Colonic mucosa (tissue), 4 donors: ENCODE measurements around the gene KIF16B. TPM values are rescaled to one million over a fixed set of nuclear protein-coding genes. Genes with fewer than 3 reads are reported as not detected.

ENCODE experiments used
- DNase-seq: peaks from one replicate; pipeline ENCODE4 v3.0.0-alpha.2; 2020
- H3K27ac ChIP-seq: fragments of 200-600 bp; one replicate; pipeline ENCODE4 v1.8.0; 2021
- H3K27me3 ChIP-seq: fragments of 200-600 bp; one replicate; pipeline ENCODE4 v1.8.0; 2021
- H3K36me3 ChIP-seq: fragments of 200-600 bp; one replicate; pipeline ENCODE4 v1.8.0; 2021
- H3K4me1 ChIP-seq: fragments of 200-600 bp; one replicate; pipeline ENCODE4 v1.8.0; 2021; ENCODE audit warnings: mild to moderate bottlenecking
- H3K4me3 ChIP-seq: fragments of 200-600 bp; one replicate; pipeline ENCODE4 v1.8.0; 2021
- H3K9ac ChIP-seq, 2 donors: one replicate each; pipeline ENCODE4 v1.7.0; 2013; ENCODE audit warnings: control low read depth in 2 of 2, low read depth in 2 of 2, low read length in 2 of 2
- H3K9me3 ChIP-seq: fragments of 200-600 bp; one replicate; pipeline ENCODE4 v1.8.0; 2021
- intact Hi-C: fragments of 100-400 bp; cut with DNase I; formaldehyde crosslinking; loops from one replicate; pipeline ENCODE4 v1.14.1; 2022
- total RNA-seq, 2 donors: library from RNA; stranded (reverse); fragmentation: NEBNext Ultra II Directional in 1 of 2; extraction: Animal tissue kit (Norgen Biotek cat#: 25700) in 1 of 2; gene quantifications; one replicate each; pipeline ENCODE4 v1.2.1, GENCODE V29; 2021
- TF ChIP-seq, protein P1 (sequence below): fragments of 200-600 bp; IDR thresholded peaks from one replicate; pipeline ENCODE4 v1.8.0; 2022; ENCODE audit warnings: antibody characterized with exemption, mild to moderate bottlenecking
- donor health status: healthy.
- donor health status: DM: no; HTN: no; CAD: no.
- donor health status: DM: no; HTN: no; CAD: no.

Gene KIF16B
- total RNA-seq, 2 donors from 2014 or later = 41.6 to 68.7 TPM

DNA sequence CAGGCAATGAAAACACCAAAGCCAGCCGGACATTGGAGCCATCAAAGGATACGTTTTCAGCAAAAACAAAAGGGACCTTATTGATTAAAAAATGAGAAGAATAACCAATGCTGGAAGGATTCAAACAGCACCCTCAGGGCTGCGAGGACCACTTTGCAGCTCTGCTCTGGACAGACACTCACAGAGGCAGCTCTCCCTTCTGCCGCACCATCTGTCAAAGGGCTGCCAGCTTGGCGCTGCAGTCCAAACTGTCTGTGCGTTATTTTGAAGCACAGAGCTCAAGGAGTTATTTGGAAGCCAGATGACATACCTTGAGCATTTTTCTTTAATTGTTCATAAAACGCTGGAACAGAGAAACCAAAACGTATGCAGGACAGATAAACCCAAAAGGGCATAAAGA, 85.2 kb downstream of the KIF16B start:
- Histone ChIP-seq H3K4me1 (no peaks in the 10 kb centered on the region), H3K4me3 (no peak overlapping the region), H3K27ac (no peak overlapping the region), H3K27me3 (no peaks in the 10 kb centered on the region), H3K36me3 (no peaks in the 10 kb centered on the region), H3K9ac (no peak overlapping the region), H3K9me3 (no peaks in the 10 kb centered on the region)
- TF ChIP-seq, protein P1, sequence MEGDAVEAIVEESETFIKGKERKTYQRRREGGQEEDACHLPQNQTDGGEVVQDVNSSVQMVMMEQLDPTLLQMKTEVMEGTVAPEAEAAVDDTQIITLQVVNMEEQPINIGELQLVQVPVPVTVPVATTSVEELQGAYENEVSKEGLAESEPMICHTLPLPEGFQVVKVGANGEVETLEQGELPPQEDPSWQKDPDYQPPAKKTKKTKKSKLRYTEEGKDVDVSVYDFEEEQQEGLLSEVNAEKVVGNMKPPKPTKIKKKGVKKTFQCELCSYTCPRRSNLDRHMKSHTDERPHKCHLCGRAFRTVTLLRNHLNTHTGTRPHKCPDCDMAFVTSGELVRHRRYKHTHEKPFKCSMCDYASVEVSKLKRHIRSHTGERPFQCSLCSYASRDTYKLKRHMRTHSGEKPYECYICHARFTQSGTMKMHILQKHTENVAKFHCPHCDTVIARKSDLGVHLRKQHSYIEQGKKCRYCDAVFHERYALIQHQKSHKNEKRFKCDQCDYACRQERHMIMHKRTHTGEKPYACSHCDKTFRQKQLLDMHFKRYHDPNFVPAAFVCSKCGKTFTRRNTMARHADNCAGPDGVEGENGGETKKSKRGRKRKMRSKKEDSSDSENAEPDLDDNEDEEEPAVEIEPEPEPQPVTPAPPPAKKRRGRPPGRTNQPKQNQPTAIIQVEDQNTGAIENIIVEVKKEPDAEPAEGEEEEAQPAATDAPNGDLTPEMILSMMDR = no peak
- DNase-seq = no peak
- intact Hi-C loops = no loop called here

DNA sequence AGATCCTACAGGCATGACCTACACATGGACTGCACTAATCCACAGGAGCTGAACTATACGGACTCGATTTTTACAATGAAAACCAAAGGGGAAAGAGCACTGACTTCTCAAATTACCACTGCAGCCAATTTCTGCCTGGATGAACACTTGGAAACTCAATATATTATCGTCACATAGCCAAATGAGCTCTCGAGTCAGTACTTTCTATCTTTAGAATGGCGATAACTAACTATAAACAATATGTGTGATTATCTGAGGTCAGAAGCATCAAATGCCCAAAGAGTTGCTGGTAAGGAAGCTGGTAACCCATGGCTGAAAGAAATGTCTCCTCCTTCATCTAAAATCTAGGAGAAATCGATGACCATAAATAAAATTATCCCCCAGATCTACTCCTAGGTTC, 86.7 kb downstream of the KIF16B start:
- TF ChIP-seq, protein P1 = no peak
- intact Hi-C loops = no loop called here
- Histone ChIP-seq H3K4me1 (no peaks in the 10 kb centered on the region), H3K9me3 (no peaks in the 10 kb centered on the region), H3K4me3 (no peak overlapping the region), H3K36me3 (no peaks in the 10 kb centered on the region), H3K27ac (no peak overlapping the region), H3K27me3 (no peaks in the 10 kb centered on the region), H3K9ac (no peak overlapping the region)
- no peak for DNase-seq

DNA sequence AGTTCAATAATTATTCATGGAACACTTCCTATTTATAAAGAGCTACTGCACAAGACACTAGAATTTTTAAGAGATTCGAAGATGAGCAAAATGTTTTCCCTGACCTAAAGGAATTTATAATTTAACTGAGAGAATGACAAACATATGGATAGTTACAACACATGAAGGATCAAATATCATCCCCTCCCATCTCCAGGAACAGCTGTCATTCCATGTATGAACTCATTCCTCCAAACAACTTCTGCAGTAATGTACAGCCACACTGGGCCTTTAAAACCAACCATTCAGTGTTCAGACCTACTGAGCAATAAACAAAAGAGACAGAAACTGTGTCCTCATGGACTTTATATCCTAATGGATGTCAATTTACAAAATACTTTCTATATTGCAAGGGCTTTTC, 87.8 kb downstream of the KIF16B start:
- TF ChIP-seq, protein P1 = no peak
- Histone ChIP-seq H3K27me3 (no peaks in the 10 kb centered on the region), H3K4me3 (no peak overlapping the region), H3K27ac (no peak overlapping the region), H3K9me3 (no peaks in the 10 kb centered on the region), H3K36me3 (no peaks in the 10 kb centered on the region), H3K9ac (no peak overlapping the region), H3K4me1 (no peaks in the 10 kb centered on the region)
- intact Hi-C loops = no loop called here
- DNase-seq = no peak

DNA sequence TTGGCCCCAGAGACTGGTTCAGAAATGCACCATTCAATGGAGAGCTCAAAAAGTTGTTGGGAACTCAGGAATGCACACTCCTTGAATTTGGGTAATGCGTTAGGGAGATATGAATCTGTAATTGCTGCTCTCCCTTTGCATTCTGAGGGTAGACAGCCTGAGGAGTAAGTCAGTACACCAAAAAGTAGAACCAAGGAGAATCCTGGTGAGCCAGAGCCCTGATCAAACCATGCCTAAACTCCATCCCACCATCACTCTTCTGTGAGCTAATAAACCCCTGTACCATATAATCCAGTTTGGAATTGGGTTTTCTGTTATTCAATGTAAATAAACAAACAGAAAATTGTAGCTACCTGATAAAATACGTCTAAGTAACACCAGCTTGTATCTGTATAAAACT, 90.2 kb downstream of the KIF16B start:
- no peak overlapping the region for H3K9ac ChIP-seq
- no peak for DNase-seq
- H3K4me3 ChIP-seq = no peak overlapping the region
- peaks cover 6% of the 10 kb centered on the region for H3K4me1 ChIP-seq
- no peaks in the 10 kb centered on the region for H3K36me3 ChIP-seq
- H3K27ac ChIP-seq = no peak overlapping the region
- intact Hi-C loops = no loop called here
- no peaks in the 10 kb centered on the region for H3K27me3 ChIP-seq
- H3K9me3 ChIP-seq = no peaks in the 10 kb centered on the region
- TF ChIP-seq, protein P1 = no peak

DNA sequence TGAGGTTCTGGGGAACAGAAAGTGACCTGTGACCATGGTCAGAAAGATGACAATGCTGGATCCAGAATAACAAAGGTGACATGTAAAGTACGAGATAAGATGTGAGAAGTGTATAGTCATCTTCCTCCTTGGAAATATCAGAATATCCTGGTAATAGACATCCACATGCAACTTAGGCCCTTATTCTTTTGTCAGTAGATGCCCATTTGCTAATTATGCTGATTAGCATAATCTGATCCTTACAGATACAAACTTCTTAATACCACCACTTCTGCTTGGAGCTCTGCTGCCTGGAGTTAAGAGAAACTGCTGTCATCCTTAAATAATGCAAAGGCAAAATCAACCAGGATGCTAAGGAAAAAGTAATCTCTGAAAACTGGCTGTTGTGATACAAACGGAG, 91.3 kb downstream of the KIF16B start:
- no peaks in the 10 kb centered on the region for H3K36me3 ChIP-seq
- no peak overlapping the region for H3K27ac ChIP-seq
- TF ChIP-seq, protein P1 = no peak
- no peaks in the 10 kb centered on the region for H3K9me3 ChIP-seq
- H3K9ac ChIP-seq = no peak overlapping the region
- H3K4me1 ChIP-seq = peaks cover 6% of the 10 kb centered on the region
- no peaks in the 10 kb centered on the region for H3K27me3 ChIP-seq
- DNase-seq = no peak
- no peak overlapping the region for H3K4me3 ChIP-seq
- intact Hi-C loops = no loop called here

DNA sequence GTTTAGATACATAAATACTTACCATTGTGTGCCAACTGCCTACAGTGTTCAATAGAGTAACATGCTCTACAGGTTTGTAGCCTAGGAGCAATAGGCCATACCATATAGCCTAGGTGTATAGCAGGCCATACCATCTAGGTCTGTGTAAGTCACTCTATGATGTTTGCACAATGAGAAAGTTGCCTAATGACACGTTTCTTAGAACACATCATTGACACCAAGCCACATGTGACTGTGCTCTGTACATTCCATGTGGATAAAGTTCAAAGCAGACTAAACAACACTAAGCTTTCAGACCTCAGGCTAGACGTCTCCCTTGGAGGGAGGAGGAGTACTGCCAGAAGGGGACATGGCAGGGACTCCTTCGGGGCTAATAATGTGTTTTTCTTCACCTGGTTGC, 93.6 kb downstream of the KIF16B start:
- H3K4me1 ChIP-seq = peaks cover 6% of the 10 kb centered on the region
- TF ChIP-seq, protein P1 = no peak
- intact Hi-C loops = no loop called here
- no peak overlapping the region for H3K9ac ChIP-seq
- no peak overlapping the region for H3K27ac ChIP-seq
- no peaks in the 10 kb centered on the region for H3K9me3 ChIP-seq
- H3K4me3 ChIP-seq = no peak overlapping the region
- H3K36me3 ChIP-seq = no peaks in the 10 kb centered on the region
- no peak for DNase-seq
- H3K27me3 ChIP-seq = no peaks in the 10 kb centered on the region
